Activated CD4-positive, alpha-beta T cell treated with anti-CD3 and anti-CD28 coated beads, Interleukin-2, amount 10 ng/mL, durations not matched to agents 7 days and 5 days (primary cell): ENCODE results near the gene SPOCK1. TPM values are rescaled to one million over a fixed set of nuclear protein-coding genes. Genes with fewer than 3 reads are reported as not detected.
"Not testable (repeated sequence)": the region's sequence is repeated elsewhere in the genome, so short reads cannot be mapped to it uniquely, and the experiment has no call there.

Experiments used
- CTCF ChIA-PET: fragments of 350-600 bp; sonication (Branson Sonifier 250); formaldehyde crosslinking; loops from one replicate; lab custom pipeline; 2021; ENCODE audit warnings: antibody characterized with exemption; lab: Charles Lee
- POLR2A ChIA-PET: fragments of 350-600 bp; sonication (Branson Sonifier 250); formaldehyde crosslinking; loops from one replicate; lab custom pipeline; 2021; ENCODE audit warnings: antibody characterized with exemption; lab: Charles Lee
- DNase-seq: peaks from one replicate; pipeline ENCODE4 v3.0.0-alpha.2; 2020
- H3K27ac Mint-ChIP-seq: one replicate; pipeline ENCODE4 v1.8.0; 2021; ENCODE audit warnings: mild to moderate bottlenecking, moderate library complexity, mixed read lengths
- H3K27me3 Mint-ChIP-seq: one replicate; pipeline ENCODE4 v1.8.0; 2021; ENCODE audit warnings: mixed read lengths
- H3K36me3 Mint-ChIP-seq: one replicate; pipeline ENCODE4 v1.8.0; 2021; ENCODE audit warnings: low read depth, mixed read lengths
- H3K4me1 Mint-ChIP-seq: one replicate; pipeline ENCODE4 v1.8.0; 2021; ENCODE audit warnings: mixed read lengths
- H3K4me3 Mint-ChIP-seq: one replicate; pipeline ENCODE4 v1.8.0; 2021; ENCODE audit warnings: mild to moderate bottlenecking, moderate library complexity, mixed read lengths
- H3K9me3 Mint-ChIP-seq: one replicate; pipeline ENCODE4 v1.8.0; 2021; ENCODE audit warnings: mixed read lengths
- total RNA-seq, 2 experiments: library from RNA; stranded (reverse); gene quantifications; one replicate each; pipeline ENCODE4 v1.2.3, GENCODE V29; 2021

SPOCK1 gene
- total RNA-seq, 2 experiments from 2014 or later = 0.15 to 0.31 TPM

DNA sequence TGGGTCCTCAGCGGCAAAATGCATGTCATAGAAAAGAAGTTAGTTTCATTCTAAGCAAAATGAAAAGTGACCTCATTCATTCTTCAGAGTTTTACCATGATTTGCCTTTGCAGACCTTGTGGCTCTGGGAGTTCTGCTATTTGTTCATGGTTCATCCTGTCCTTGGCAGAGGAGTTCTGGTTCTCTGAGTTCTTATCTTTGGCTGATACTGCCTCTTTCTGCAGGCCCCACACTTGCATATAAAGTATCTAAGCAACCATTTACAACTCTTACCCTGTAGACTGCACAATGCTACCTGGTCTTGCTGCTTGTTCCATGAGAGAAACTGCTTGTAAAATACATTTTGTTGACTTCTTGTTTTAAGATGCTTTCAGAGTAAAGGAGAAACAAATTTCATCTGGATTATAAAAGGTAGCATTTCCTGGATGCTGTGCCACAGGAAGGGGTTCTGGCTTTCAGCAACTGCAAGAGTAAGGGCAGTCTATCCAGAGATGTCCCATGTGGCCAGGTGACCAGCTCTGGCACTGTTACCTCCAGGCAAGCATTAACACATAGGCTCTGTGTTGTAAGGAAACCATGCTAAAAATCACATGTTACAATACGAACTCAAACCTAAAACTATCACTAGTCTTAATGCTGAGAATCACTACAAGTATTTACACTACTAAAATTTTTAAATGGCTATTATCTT, 513.2 kb downstream of the SPOCK1 start:
- Mint-ChIP-seq H3K4me3 (no peak overlapping the region), H3K4me1 (no peaks in the 10 kb centered on the region), H3K27me3 (no peaks in the 10 kb centered on the region), H3K27ac (no peak overlapping the region), H3K36me3 (no peaks in the 10 kb centered on the region), H3K9me3 (no peaks in the 10 kb centered on the region)
- ChIA-PET POLR2A (no interaction called here), CTCF (no interaction called here)
- DNase-seq = no peak

DNA sequence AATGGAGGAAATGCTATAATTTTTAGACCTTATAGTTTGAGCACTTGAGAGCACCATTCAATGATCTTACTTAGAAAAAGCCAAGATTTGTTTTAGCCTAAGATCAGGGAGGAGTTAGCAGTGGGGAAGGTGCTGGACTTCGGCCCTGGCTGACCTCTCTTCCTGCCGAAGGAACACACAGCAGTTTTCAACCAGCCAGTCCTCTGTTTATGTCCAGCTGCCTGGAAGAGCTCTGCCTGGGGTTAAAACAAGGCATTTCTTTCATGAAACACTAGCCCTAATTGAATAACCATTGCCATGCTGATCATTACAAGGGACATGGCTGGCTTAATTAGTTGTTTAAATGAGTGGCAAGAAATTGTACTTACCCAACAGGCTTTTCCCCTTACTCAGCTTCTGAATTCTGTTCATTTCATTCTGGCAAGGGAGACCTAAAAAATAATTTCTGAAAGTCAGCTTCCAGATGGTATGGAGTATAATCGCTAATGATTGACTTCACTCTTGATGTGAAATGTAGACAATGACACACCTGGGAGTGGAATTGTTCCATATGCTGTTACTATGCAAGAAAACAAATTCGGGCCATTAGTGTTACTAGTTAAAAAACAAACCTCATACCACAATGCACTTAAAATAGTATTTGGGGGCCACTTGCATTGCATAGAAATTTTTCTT, 514.2 kb downstream of the SPOCK1 start:
- H3K27me3 Mint-ChIP-seq = no peaks in the 10 kb centered on the region
- no peaks in the 10 kb centered on the region for H3K4me1 Mint-ChIP-seq
- no peaks in the 10 kb centered on the region for H3K9me3 Mint-ChIP-seq
- no peak overlapping the region for H3K4me3 Mint-ChIP-seq
- ChIA-PET POLR2A (no interaction called here), CTCF (no interaction called here)
- DNase-seq = no peak
- H3K36me3 Mint-ChIP-seq = no peaks in the 10 kb centered on the region
- H3K27ac Mint-ChIP-seq = no peak overlapping the region

DNA sequence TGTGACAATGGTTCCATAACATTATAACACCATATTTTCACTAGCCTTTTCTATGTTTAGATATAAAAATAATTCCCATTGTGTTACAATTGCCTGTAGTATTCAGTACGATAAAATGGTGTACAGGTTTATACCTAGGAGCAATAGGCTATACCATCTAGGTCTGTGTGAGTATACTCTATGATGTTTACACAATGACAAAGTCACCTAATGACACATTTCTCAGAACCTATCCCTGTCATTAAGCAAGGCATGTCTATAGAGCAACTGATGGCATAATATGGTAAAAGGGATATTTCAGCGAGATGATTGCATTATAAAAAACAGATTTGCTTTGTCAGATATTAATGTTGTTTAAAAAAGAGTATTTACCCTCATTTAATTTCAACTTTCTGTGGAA, 517.2 kb downstream of the SPOCK1 start:
- Mint-ChIP-seq H3K9me3 (no peaks in the 10 kb centered on the region), H3K27ac (no peak overlapping the region), H3K4me3 (no peak overlapping the region), H3K36me3 (no peaks in the 10 kb centered on the region), H3K27me3 (no peaks in the 10 kb centered on the region), H3K4me1 (no peaks in the 10 kb centered on the region)
- DNase-seq = no peak
- CTCF ChIA-PET = no interaction called here
- POLR2A ChIA-PET = no interaction called here

DNA sequence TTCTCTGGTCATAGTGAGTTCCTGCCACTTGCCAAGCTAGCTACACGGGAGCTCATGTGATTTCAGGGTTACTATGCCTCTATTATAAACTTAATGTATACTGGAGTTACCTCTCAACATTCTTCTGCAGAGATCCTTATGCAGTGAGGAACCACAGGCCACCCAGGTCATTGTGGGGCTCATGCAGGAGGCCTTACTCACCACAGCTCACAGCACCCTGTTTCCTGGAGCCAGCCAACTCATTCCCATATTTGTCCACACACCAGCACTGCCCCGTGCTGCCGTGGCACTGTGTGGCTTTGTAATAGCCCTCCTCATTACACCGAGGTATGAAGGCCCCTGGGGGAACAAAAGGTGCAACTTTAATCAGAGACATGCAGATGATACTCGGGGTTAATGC, 520.0 kb downstream of the SPOCK1 start:
- no peaks in the 10 kb centered on the region for H3K4me1 Mint-ChIP-seq
- H3K27ac Mint-ChIP-seq = no peak overlapping the region
- H3K36me3 Mint-ChIP-seq = no peaks in the 10 kb centered on the region
- peaks cover under 1% of the 10 kb centered on the region for H3K9me3 Mint-ChIP-seq
- ChIA-PET CTCF (no interaction called here), POLR2A (no interaction called here)
- DNase-seq = no peak
- H3K27me3 Mint-ChIP-seq = no peaks in the 10 kb centered on the region
- no peak overlapping the region for H3K4me3 Mint-ChIP-seq

DNA sequence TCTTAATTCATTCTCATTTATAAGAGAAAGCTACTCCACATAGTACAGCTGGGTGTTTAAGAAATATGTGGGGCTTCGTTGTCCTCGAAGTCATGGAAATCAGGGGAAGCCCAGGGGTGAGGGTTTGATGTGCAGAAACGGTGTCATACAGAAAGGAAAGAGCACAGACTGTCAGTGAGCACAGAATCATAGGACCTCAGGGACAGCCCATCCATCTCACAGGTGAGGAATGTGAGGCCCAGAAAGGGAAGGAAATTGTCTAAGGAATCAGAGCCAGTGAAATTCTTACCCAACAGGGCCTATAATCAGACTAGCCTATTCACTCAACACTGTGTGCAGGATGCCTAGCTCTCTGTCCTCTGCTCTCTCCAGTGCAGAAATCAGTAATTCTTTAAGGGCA, 535.6 kb downstream of the SPOCK1 start:
- Mint-ChIP-seq H3K27ac (no peak overlapping the region), H3K4me3 (no peak overlapping the region), H3K27me3 (no peaks in the 10 kb centered on the region), H3K9me3 (peaks cover 6% of the 10 kb centered on the region), H3K36me3 (no peaks in the 10 kb centered on the region), H3K4me1 (no peaks in the 10 kb centered on the region)
- ChIA-PET POLR2A (no interaction called here), CTCF (no interaction called here)
- DNase-seq = no peak

DNA sequence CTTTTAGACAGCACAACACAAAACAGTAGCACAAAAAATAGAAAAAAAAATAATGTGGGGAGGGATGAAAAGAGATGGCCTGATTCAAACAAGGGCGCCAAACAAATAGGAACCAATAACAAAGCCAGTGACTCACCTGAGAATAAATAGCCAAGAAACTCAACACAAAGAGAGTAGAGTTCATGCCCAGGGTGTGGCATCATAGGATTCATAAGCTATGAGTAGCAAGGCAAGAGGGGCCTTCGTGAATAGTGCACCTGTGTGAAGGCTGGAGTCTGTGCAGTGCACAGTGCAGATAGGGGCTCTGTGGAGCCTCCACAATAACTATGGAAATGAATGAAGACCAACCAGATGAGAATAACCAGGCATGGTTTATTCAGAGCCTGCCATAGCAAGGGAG, 541.7 kb downstream of the SPOCK1 start:
- Mint-ChIP-seq H3K4me1 (no peaks in the 10 kb centered on the region), H3K27ac (no peak overlapping the region), H3K4me3 (no peak overlapping the region), H3K9me3 (peaks cover 4% of the 10 kb centered on the region), H3K36me3 (no peaks in the 10 kb centered on the region), H3K27me3 (no peaks in the 10 kb centered on the region)
- ChIA-PET POLR2A (no interaction called here), CTCF (no interaction called here)
- no peak for DNase-seq

DNA sequence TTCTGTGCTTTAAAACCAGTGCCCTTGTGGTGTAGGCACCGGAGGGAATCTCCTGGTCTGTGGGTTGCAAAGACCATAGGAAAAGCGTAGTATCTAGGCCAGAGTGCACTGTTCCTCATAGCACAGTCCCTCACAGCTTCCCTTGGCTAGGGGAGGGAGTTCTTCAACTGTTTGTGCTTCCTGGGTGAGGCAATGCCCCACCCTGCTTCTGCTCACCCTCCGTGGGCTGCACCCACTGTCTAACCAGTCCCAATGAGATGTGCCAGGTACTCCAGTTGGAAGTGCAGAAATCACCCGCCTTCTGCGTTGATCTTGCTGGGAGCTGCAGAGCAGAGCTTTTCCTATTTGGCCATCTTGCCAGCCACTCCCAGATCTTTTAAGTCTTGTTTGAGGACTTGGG, 545.0 kb downstream of the SPOCK1 start:
- H3K9me3 Mint-ChIP-seq, H3K27me3 Mint-ChIP-seq, H3K4me3 Mint-ChIP-seq, H3K4me1 Mint-ChIP-seq, DNase-seq, H3K27ac Mint-ChIP-seq, H3K36me3 Mint-ChIP-seq, POLR2A ChIA-PET: not testable (repeated sequence)
- CTCF ChIA-PET = interaction anchor here (0.6 kb wide), 1 partner anchor 1348 kb away, joined by 3 read pairs; no protein-coding TSS in a partner anchor

DNA sequence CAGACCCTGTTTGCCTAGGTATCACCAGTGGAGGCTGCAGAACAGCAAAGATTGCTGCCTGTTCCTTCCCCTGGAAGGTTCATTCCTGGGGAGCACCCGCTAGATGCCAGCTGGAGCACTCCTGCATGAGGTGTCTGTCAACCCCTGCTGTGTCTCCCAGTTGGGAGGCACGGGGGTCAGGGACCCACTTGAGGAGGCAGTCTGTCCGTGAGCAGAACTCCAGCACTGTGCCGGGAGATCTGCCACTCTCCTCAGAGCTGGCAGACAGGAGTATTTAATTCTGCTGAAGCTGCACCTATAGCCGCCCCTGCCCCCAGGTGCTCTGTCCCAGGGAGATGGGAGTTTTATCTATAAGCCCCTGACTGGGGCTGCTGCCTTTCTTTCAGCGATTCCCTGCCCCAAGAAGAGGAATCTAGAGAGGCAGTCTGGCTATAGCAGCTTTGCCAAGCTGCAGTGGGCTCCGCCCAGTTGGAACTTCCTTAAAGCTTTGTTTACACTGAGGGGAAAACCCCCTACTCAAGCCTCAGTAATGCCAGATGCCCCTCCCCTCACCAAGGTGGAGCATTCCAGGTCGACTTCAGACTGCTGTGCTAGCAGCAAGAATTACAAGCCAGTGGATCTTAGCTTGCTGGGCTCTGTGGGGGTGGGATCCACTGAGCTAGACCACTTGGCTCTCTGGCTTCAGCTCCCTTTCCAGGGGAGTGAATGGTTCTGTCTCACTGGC, 545.6 kb downstream of the SPOCK1 start:
- H3K9me3 Mint-ChIP-seq, POLR2A ChIA-PET, H3K4me3 Mint-ChIP-seq, DNase-seq, H3K27ac Mint-ChIP-seq, H3K27me3 Mint-ChIP-seq, H3K36me3 Mint-ChIP-seq, H3K4me1 Mint-ChIP-seq: not testable (repeated sequence)
- CTCF ChIA-PET = interaction anchor here (0.6 kb wide), 1 partner anchor 1347 kb away, joined by 3 read pairs; no protein-coding TSS in a partner anchor

DNA sequence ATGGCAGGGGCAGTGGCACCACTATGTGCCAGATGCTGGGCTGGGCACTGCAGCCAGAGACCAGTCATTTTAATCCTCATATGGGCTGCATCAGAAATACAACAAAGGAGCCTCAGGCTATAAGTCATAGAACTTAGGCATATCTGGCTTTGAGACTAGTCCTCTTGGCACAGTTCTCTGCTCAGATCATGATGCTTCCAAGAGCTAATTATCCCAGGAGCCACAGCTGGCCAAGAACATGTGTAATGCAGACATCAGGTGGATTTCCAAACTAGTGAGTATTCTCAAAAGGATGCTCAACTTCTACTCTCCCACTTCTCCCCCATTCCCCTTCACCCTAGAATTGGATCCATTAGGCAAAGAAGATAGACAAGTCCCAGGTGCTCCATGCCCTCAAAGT, 571.6 kb downstream of the SPOCK1 start:
- ChIA-PET POLR2A (no interaction called here), CTCF (no interaction called here)
- Mint-ChIP-seq H3K4me1 (no peaks in the 10 kb centered on the region), H3K36me3 (no peaks in the 10 kb centered on the region), H3K4me3 (no peak overlapping the region), H3K9me3 (peaks cover 6% of the 10 kb centered on the region), H3K27ac (no peak overlapping the region), H3K27me3 (no peaks in the 10 kb centered on the region)
- DNase-seq = no peak

DNA sequence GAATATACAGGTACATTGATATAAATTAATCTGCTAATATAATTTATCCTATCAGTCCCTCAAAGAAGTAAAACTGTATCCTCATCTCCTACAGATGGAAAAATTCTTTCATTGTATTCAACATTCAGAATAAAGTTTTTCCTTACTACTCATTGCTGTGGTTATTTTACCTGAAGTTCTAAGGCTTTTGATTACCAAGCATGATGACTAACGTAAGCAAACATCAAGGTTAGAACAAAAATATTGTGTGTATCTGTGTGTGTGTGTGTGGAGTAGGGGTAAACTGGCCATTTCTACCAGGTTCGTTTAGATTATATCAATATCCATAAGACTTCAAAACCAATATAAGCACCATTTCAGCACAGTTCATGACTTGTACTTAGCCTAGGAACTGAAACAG, 573.1 kb downstream of the SPOCK1 start:
- ChIA-PET CTCF (no interaction called here), POLR2A (no interaction called here)
- no peak overlapping the region for H3K27ac Mint-ChIP-seq
- no peak overlapping the region for H3K4me3 Mint-ChIP-seq
- H3K4me1 Mint-ChIP-seq = no peaks in the 10 kb centered on the region
- no peaks in the 10 kb centered on the region for H3K9me3 Mint-ChIP-seq
- H3K36me3 Mint-ChIP-seq = no peaks in the 10 kb centered on the region
- no peaks in the 10 kb centered on the region for H3K27me3 Mint-ChIP-seq
- no peak for DNase-seq

Other genes starting within 250 kb of the SPOCK1 start
- gene KLHL3, start 236.8 kb upstream of the SPOCK1 start, total RNA-seq = 10 to 100 TPM; 24.1 to 27.1 TPM